HCT116 (cell line): ENCODE results near the gene BCAS4. TPM values are rescaled to one million over a fixed set of nuclear protein-coding genes. Genes with fewer than 3 reads are reported as not detected.

ENCODE experiments used
- ATAC-seq: fragments of 200-7000 bp; cut with Tn5 transposase; 2 replicates; pipeline ENCODE4 v1.9.1; 2020; ENCODE audit warnings: mild to moderate bottlenecking, moderate library complexity
- BruUV-seq: library from RNA; stranded (reverse); fragments of 400-500 nt; replicated peaks from 2 replicates; lab custom pipeline; 2021; lab: Mats Ljungman, UMichigan
- CTCF ChIA-PET: fragments of 300-600 bp; sonication (Branson Sonifier 250); formaldehyde crosslinking; loops from one replicate; lab custom pipeline; 2021; ENCODE audit warnings: antibody characterized with exemption; lab: Charles Lee
- POLR2A ChIA-PET: fragments of 300-600, 350-600 bp; sonication (Branson Sonifier 250); formaldehyde crosslinking; loops from one replicate; lab custom pipeline; 2021; ENCODE audit warnings: antibody characterized with exemption; lab: Charles Lee
- RAD21 ChIA-PET, 2 experiments: fragments of 300-600 bp; sonication (Branson Sonifier 250); formaldehyde crosslinking; loops; one replicate each; lab custom pipeline; 2023; ENCODE audit warnings: low total read pairs in 2 of 2; ENCODE audit not compliant: uncharacterized antibody in 2 of 2, unreplicated experiment in 2 of 2, low non-redundant PET in 1 of 2; lab: Charles Lee
- DNase-seq: peaks from one replicate; pipeline ENCODE4 v3.0.0-alpha.2; 2010; ENCODE audit warnings: low read depth, low spot score
- H2AFZ ChIP-seq: fragments of 200-600 bp; shearing (Covaris generic), sonication (generic); 2 replicates; pipeline ENCODE4 v1.6.1; 2017; ENCODE audit warnings: low read depth, mixed run types, mixed read lengths, antibody characterized with exemption, low read length; ENCODE audit not compliant: poor library complexity, severe bottlenecking
- H3K27ac ChIP-seq: 2 replicates; pipeline ENCODE4 v1.5.1; 2012; ENCODE audit warnings: low read depth, low read length
- H3K27me3 ChIP-seq: fragments of 200-600 bp; sonication (generic); 2 replicates; pipeline ENCODE4 v1.6.1; 2016; ENCODE audit warnings: mixed run types, low read length, mixed read lengths; ENCODE audit not compliant: insufficient read depth
- H3K36me3 ChIP-seq, 2 experiments: fragments of 200-500 bp in 1 of 2; fragments of 200-600 bp in 1 of 2; sonication (Bioruptor generic) in 1 of 2; sonication (generic) in 1 of 2; 2 replicates each; pipeline versions ENCODE4 v1.5.1 to v1.6.1; 2014 to 2016; ENCODE audit warnings: low read length in 2 of 2, inconsistent platforms in 1 of 2, mixed read lengths in 1 of 2, mixed run types in 1 of 2; ENCODE audit not compliant: insufficient read depth in 2 of 2, control insufficient read depth in 1 of 2
- H3K4me1 ChIP-seq, 2 experiments: fragments of 200-600 bp in 1 of 2; sonication (generic) in 1 of 2; 2 replicates each; pipeline versions ENCODE4 v1.5.1 to v1.6.1; 2012 to 2017; ENCODE audit warnings: low read length in 2 of 2, inconsistent platforms in 1 of 2, mild to moderate bottlenecking in 1 of 2, mixed read lengths in 1 of 2, mixed run types in 1 of 2, moderate library complexity in 1 of 2; ENCODE audit not compliant: insufficient read depth in 2 of 2, control insufficient read depth in 1 of 2
- H3K4me2 ChIP-seq: fragments of 200-600 bp; sonication (generic); 2 replicates; pipeline ENCODE4 v1.6.1; 2017; ENCODE audit warnings: mixed run types, low read length, mixed read lengths
- H3K4me3 ChIP-seq, 2 experiments: fragments of 200-600 bp in 1 of 2; sonication (generic) in 1 of 2; replicated peaks in 1 of 2; 2 replicates each; pipeline ENCODE4 v1.5.1; 2011 to 2016; ENCODE audit warnings: low read length in 2 of 2, control low read depth in 1 of 2, low read depth in 1 of 2, mild to moderate bottlenecking in 1 of 2, mixed read lengths in 1 of 2, mixed run types in 1 of 2
- H3K79me2 ChIP-seq: fragments of 200-600 bp; sonication (generic); 2 replicates; pipeline ENCODE4 v1.6.1; 2017; ENCODE audit warnings: mild to moderate bottlenecking, mixed run types, low read length, moderate library complexity, mixed read lengths; ENCODE audit not compliant: insufficient read depth
- H3K9ac ChIP-seq: fragments of 200-600 bp; sonication (generic); 2 replicates; pipeline ENCODE4 v1.6.1; 2016; ENCODE audit warnings: low read length, mixed read lengths
- H3K9me2 ChIP-seq: fragments of 200-600 bp; sonication (generic), shearing (Covaris generic); 2 replicates; pipeline ENCODE4 v1.6.1; 2017; ENCODE audit warnings: mixed run types, mild to moderate bottlenecking, moderate library complexity; ENCODE audit not compliant: insufficient read depth
- H3K9me3 ChIP-seq, 2 experiments: fragments of 200-500 bp in 1 of 2; fragments of 200-600 bp in 1 of 2; sonication (Bioruptor generic) in 1 of 2; sonication (generic) in 1 of 2; 2 replicates each; pipeline ENCODE4 v1.6.1; 2014 to 2017; ENCODE audit warnings: low read length in 2 of 2, mixed read lengths in 2 of 2, inconsistent platforms in 1 of 2, low read depth in 1 of 2, mild to moderate bottlenecking in 1 of 2, mixed run types in 1 of 2, moderate library complexity in 1 of 2; ENCODE audit not compliant: control insufficient read depth in 1 of 2, insufficient read depth in 1 of 2
- H4K20me1 ChIP-seq: fragments of 200-600 bp; sonication (generic), shearing (Covaris generic); 2 replicates; pipeline ENCODE4 v1.6.1; 2017; ENCODE audit warnings: mixed run types, mild to moderate bottlenecking, moderate library complexity; ENCODE audit not compliant: insufficient read depth
- ATF3 ChIP-seq: IDR thresholded peaks from 2 replicates; pipeline ENCODE4 v1.6.1; 2012
- CBX3 ChIP-seq: IDR thresholded peaks from 2 replicates; pipeline ENCODE4 v1.6.1; 2012; ENCODE audit warnings: low read depth
- JUND ChIP-seq: IDR thresholded peaks from 2 replicates; pipeline ENCODE4 v1.6.1; 2012
- MAX ChIP-seq: IDR thresholded peaks from 2 replicates; pipeline ENCODE4 v1.6.1; 2012
- POLR2AphosphoS5 ChIP-seq: IDR thresholded peaks from 2 replicates; pipeline ENCODE4 v1.6.1; 2011; ENCODE audit warnings: mild to moderate bottlenecking, low read depth, low read length, moderate library complexity
- REST ChIP-seq: IDR thresholded peaks from 2 replicates; pipeline ENCODE4 v1.6.1; 2012; ENCODE audit warnings: low read depth
- SP1 ChIP-seq: IDR thresholded peaks from 2 replicates; pipeline ENCODE4 v1.6.1; 2012; ENCODE audit warnings: low read depth
- SRF ChIP-seq: IDR thresholded peaks from 2 replicates; pipeline ENCODE4 v1.6.1; 2012; ENCODE audit warnings: low read depth
- YY1 ChIP-seq: IDR thresholded peaks from 2 replicates; pipeline ENCODE4 v1.6.1; 2011; ENCODE audit warnings: low read length, low read depth, moderate library complexity, mild to moderate bottlenecking; ENCODE audit not compliant: insufficient replicate concordance; ENCODE audit errors: extremely low read depth
- ZFX ChIP-seq: fragments of 450-650 bp; IDR thresholded peaks from 2 replicates; pipeline ENCODE4 v1.6.1; 2017
- intact Hi-C: fragments of 100-400 bp; cut with micrococcal nuclease; formaldehyde crosslinking; loops from 2 replicates; pipeline ENCODE4 v1.10.0; 2022
- total RNA-seq: library from RNA; stranded (reverse); gene quantifications from one replicate; pipeline ENCODE4 v1.2.1, GENCODE V29; 2021; ENCODE audit not compliant: unreplicated experiment

The BCAS4 gene
- total RNA-seq, 1 experiment from 2014 or later, result 18.9 TPM

GRCh38 chr20:50747275-50747674 lies 47.6 kb upstream of the BCAS4 start:
- Histone ChIP-seq H3K9me2 (no peaks in the 10 kb centered on the region), H3K4me3 (no peak overlapping the region), H3K27me3 (no peaks in the 10 kb centered on the region), H3K9me3 (no peaks in the 10 kb centered on the region), H3K4me1 (peaks cover 54 to 60% of the 10 kb centered on the region in 2 experiments), H4K20me1 (no peaks in the 10 kb centered on the region), H3K27ac (peak overlapping the region; percentile 19; the same call in 1 of the 2 replicates), H3K36me3 (peaks cover 20 to 28% of the 10 kb centered on the region in 2 experiments), H2AFZ (no peak overlapping the region), H3K79me2 (peaks cover 93% of the 10 kb centered on the region), H3K9ac (peak overlapping the region; percentile 15; the same call in 1 of the 2 replicates), H3K4me2 (no peak overlapping the region)
- ChIA-PET CTCF (interaction anchor here (1.1 to 1.3 kb wide), 2 partner anchors 43 to 121 kb away, joined by 3 read pairs; no protein-coding TSS in a partner anchor), POLR2A (no interaction called here), RAD21 (no interaction called here)
- intact Hi-C loops, result loop anchor here (5.0 kb wide), 1 partner anchor 120 kb away; no protein-coding TSS in a partner anchor
- no TSS peak for BruUV-seq
- ATAC-seq (no peak), DNase-seq (no peak)
- TF ChIP-seq MAX (no peak), SRF (no peak), ZFX (no peak), ATF3 (no peak), CBX3 (no peak), REST (no peak), SP1 (no peak), POLR2AphosphoS5 (no peak), YY1 (no peak), JUND (no peak)
